GM10847 (cell line): ENCODE results near the gene ADAMTS8.

Experiments
- POLR2A ChIP-seq: IDR thresholded peaks from 2 replicates; pipeline ENCODE4 v1.6.1; 2011; ENCODE audit not compliant: insufficient read length; ENCODE audit errors: extremely low read depth

The ADAMTS8 gene

GRCh38 chr11:130379276-130379675 is 49.1 kb downstream of the ADAMTS8 start:
- no peak for TF ChIP-seq POLR2A

DNA sequence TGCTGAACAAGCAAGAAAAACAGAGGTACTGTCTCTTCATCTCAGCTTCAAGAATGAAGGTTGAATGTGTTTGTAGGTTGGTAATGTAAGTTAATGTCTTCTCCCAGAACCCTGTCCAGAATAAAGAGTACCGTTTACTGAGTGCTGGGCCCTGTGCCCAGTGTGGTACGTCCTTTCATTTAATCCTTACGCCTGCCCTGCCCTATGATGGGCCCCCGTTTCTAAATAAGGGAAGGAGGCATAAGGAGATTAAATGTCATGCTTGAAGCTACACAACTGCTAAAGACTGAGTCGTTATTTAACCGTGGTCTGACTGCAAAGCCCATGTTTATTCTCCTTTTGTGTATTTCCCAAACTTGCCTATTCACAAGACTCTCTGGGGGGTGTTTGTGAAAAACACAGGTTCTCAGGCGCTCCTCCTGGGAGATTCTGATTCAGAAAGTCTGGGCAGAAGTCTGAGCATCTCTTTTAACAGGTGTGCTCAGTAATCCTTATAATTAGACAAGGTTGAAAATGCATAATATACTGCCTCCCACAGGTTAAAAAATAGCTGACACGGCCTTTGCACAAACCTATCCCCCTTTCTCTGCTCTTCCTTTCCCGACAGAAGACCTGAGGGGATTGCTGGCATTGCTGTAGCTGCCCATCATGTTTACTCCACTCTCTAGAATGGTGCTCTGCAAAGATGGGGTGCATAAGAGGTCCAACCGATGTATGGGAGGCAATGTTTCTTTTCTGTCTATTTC is 57.4 kb downstream of the ADAMTS8 start:
- TF ChIP-seq POLR2A = no peak

DNA sequence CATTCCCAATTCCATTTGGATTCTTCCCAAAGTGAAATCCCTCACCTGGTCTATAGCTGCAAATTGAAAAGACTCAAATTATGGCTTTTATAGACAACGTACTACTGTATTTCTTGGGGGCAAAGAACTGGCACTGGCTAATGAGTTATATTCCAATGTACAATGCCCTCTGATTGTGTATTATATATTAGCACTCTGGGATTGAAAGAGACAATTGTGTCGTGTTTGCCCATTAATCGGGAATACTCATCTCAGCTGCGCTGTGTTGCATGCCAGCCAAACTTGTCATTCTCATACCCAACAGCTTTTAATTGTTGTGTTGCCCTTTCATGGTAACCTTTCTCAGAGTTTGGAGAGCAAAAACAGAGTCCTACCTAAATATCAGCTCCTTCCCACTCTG is 58.7 kb downstream of the ADAMTS8 start:
- no peak for TF ChIP-seq POLR2A

- no peak for TF ChIP-seq POLR2A
Observed at GRCh38 chr11:130369141-130369691, 59.2 kb downstream of the ADAMTS8 start.

DNA sequence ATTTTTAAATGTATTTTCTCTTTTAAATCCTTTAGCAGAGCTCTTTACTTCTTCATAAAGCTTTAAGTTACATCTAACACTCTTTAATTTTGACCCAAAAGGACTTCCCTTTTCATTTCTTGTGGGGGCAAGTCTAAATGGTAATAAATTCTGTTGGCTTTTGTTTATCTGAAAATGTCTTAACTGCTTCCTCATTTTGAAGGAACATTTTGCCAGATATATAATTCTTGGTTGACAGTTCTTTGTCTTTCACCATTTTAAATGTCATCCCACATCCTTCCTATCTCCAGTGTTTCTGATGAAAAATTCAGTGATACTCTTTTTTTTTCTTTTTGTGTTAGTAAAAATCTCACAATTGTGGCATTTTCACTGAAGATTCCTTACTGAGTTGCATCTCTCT is 69.0 kb downstream of the ADAMTS8 start:
- TF ChIP-seq POLR2A = no peak

DNA sequence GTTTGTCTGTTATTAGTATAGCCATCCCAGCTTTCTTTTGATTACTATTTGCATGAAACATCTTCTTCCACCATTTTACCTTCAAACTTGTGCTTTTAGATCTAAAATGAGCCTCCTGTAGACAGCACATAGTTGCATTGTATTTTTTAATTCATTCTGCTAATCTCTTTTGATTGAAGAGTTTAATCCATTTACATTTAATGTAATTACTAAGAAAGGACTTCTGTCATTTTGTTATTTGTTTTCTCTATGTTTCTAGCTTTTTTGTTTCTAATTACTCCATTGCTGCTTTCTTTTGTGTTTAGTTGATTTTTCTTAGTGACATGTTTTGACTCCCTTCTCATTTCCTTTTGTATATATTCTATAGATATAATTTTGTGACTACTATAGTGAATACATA is 70.0 kb downstream of the ADAMTS8 start:
- no peak for TF ChIP-seq POLR2A
